OCI-LY3 (cell line): ENCODE measurements around the gene ITIH6.

Source experiments
- CTCF ChIP-seq: fragments of 200-600, 300-600 bp; sonication (generic); IDR thresholded peaks from 2 replicates; pipeline ENCODE4 v1.5.1; 2014; ENCODE audit warnings: antibody characterized with exemption, low read length, low read depth
- EZH2phosphoT487 ChIP-seq: fragments of 200-600 bp; shearing (Covaris generic); IDR thresholded peaks from 2 replicates; pipeline ENCODE4 v1.6.1; 2018; ENCODE audit warnings: antibody characterized with exemption, mixed run types, low read depth

- TF ChIP-seq CTCF, result no peak
- no peak for TF ChIP-seq EZH2phosphoT487
Measured at GRCh38 chrX:54754854-54755253, 43.2 kb downstream of the ITIH6 start.
